Naive thymus-derived CD8-positive, alpha-beta T cell (primary cell): ENCODE measurements around the gene SLC19A1. TPM values are rescaled to one million over a fixed set of nuclear protein-coding genes. Genes with fewer than 3 reads are reported as not detected.
A peak's percentile ranks its signal among the peaks of the same experiment; 100 is the strongest.
"Not testable (repeated sequence)": the region's sequence is repeated elsewhere in the genome, so short reads cannot be mapped to it uniquely, and the experiment has no call there.

Source experiments
- ATAC-seq, 2 donors: fragments of 150-1000 bp; cut with Tn5 transposase in 1 of 2; sonication (Bioruptor Pico), chemical (Tn5 transposase) in 1 of 2; 1 replicate in 1 of 2; 2 replicates in 1 of 2; pipeline ENCODE4 v1.10.0; 2021; ENCODE audit warnings: mild to moderate bottlenecking in 2 of 2, moderate library complexity in 2 of 2
- POLR2A ChIA-PET: fragments of 350-600 bp; sonication (Branson Sonifier 250); formaldehyde crosslinking; loops from one replicate; lab custom pipeline; 2021; ENCODE audit warnings: antibody characterized with exemption; lab: Charles Lee
- DNase-seq, 10 donors: peaks; one replicate each; pipeline versions ENCODE4 v3.0.0 to v3.0.0-alpha.2; 2020 to 2022
- H3K27ac Mint-ChIP-seq, 10 donors: one replicate each; pipeline ENCODE4 v1.8.0; 2020 to 2022; ENCODE audit warnings: mild to moderate bottlenecking in 10 of 10, mixed read lengths in 10 of 10, moderate library complexity in 4 of 10, inconsistent platforms in 1 of 10
- H3K27me3 Mint-ChIP-seq, 5 donors: one replicate each; pipeline ENCODE4 v1.8.0; 2021 to 2022; ENCODE audit warnings: mixed read lengths in 5 of 5
- H3K36me3 Mint-ChIP-seq, 3 donors: one replicate each; pipeline ENCODE4 v1.8.0; 2020 to 2022; ENCODE audit warnings: mixed read lengths in 3 of 3, mild to moderate bottlenecking in 2 of 3, inconsistent platforms in 1 of 3
- H3K4me1 Mint-ChIP-seq, 4 donors: one replicate each; pipeline ENCODE4 v1.8.0; 2021 to 2022; ENCODE audit warnings: mixed read lengths in 4 of 4
- H3K4me3 Mint-ChIP-seq, 10 donors: one replicate each; pipeline ENCODE4 v1.8.0; 2020 to 2022; ENCODE audit warnings: mild to moderate bottlenecking in 10 of 10, mixed read lengths in 10 of 10, moderate library complexity in 6 of 10, inconsistent platforms in 1 of 10
- H3K9me3 Mint-ChIP-seq, 9 donors: one replicate each; pipeline ENCODE4 v1.8.0; 2020 to 2022; ENCODE audit warnings: mixed read lengths in 9 of 9, mild to moderate bottlenecking in 3 of 9, inconsistent platforms in 1 of 9, moderate library complexity in 1 of 9
- polyA plus RNA-seq, 3 donors: library from polyadenylated mRNA; unstranded; fragments of 300-500 nt; fragmentation: Illumina TruSeq; gene quantifications; one replicate each; pipeline ENCODE4 v1.2.3, GENCODE V29; 2021
- total RNA-seq, 8 experiments: library from RNA in 2 of 8; stranded (reverse) in 2 of 8; gene quantifications; one replicate each; pipeline ENCODE4 v1.2.3 and lab custom pipeline; 2021 to 2026

Gene SLC19A1
- total and polyA plus RNA-seq, 5 experiments from 2014 or later: 4.6 to 14.4 (median 10.2) TPM

DNA sequence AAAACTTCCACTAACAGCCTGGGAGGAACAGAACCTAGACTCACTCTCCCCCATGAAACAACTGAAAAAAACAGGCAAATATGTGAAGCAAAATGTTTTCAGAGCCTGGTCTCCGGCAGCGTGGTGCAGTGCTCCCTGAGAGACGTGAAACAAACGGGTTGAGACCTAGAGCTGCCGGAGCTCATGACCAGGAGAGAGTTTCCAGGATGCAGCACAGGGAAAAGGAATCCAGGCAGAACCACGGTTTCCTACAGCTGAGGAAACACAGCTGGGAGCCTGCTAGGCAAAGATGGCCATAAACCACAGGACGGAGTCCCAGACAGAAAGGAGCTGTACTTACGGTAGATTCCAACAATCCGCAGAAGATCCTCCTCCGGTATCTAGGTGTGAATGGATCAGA is 20.2 kb upstream of the SLC19A1 start:
- Mint-ChIP-seq H3K4me3 (no peak overlapping the region), H3K9me3 (peaks cover 0 to 14% (median 3%) of the 10 kb centered on the region in 9 donors), H3K27me3 (peaks cover 0 to 20% (median 3%) of the 10 kb centered on the region in 5 donors), H3K4me1 (no peaks in the 10 kb centered on the region), H3K27ac (no peak overlapping the region), H3K36me3 (no peaks in the 10 kb centered on the region)
- POLR2A ChIA-PET: no interaction called here
- DNase-seq (no peak), ATAC-seq (no peak)

DNA sequence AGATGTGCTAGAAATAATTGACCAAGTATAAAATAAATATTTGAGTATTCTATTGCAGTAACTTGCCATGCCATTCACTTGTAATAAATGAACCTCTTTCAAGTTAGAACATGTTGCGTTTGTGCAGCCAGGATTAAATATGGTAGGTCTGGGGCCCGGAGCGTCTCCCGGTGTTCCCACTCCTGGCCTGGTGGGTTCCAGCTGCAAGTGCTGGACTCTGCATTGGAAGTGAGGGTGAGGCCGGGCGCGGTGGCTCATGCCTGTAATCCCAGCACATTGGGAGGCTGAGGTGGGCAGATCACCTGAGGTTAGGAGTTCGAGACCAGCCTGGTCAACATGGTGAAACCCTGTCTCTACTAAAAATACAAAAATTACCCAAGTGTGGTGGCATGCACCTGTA is 19.0 kb upstream of the SLC19A1 start:
- Mint-ChIP-seq H3K27me3 (peaks cover 0 to 20% (median 3%) of the 10 kb centered on the region in 5 donors), H3K9me3 (peaks cover 0 to 14% (median 3%) of the 10 kb centered on the region in 9 donors)
- DNase-seq, ATAC-seq, H3K4me1 Mint-ChIP-seq, H3K36me3 Mint-ChIP-seq, H3K4me3 Mint-ChIP-seq, H3K27ac Mint-ChIP-seq, POLR2A ChIA-PET: not testable (repeated sequence)

DNA sequence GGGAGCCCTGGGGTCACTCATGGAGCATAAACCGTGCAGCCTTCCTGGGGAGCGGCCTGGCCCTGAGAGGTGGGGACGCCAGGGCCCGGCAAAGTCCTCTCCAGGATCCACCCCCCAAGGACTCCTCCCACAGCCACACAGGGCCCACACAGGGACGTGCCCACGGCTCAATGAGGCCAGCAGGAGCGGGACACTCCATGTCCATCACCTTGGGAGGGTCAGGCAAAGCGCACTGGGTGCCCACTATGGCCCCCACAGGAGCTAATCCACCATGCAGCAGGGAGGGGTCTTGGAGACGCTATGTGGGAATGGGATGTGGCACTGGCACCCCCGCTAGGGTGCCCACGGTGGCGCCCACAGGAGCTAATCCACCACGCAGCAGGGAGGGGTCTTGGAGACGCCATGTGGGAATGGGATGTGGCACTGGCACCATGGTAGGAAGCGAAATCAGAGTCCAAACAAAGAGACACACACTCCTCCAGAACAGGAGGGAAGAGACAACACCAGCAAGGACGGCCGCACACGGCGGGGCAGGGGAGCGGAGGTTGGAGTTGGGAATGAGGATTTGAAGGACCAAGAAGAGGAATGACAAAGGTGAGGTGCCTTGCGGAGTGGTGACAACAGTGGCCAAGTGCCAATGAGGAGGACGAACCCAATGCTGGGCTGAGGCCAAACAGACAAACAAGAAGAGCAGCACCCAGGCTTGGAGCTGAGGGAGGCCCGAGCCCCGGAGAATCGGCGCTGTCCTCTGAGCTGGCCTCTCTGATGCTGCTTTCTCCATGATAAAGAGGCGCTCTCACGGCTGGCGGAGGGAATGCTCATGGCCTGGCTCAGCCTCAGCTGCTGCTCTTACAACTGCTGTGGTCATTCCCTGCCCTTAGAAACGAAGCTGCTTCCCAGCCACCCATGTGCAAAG is 18.1 kb upstream of the SLC19A1 start:
- H3K27me3 Mint-ChIP-seq: peaks cover 0 to 18% (median 3%) of the 10 kb centered on the region in 5 donors
- H3K27ac Mint-ChIP-seq: no peak overlapping the region
- ATAC-seq (no peak), DNase-seq (no peak)
- H3K4me1 Mint-ChIP-seq: peaks cover 0 to 4% (median under 1%) of the 10 kb centered on the region in 4 donors
- POLR2A ChIA-PET: interaction anchor here (1.4 kb wide), 1 partner anchor 13 kb away, joined by 3 read pairs; no protein-coding TSS in a partner anchor
- peaks cover 0 to 14% (median 3%) of the 10 kb centered on the region in 9 donors for H3K9me3 Mint-ChIP-seq
- H3K36me3 Mint-ChIP-seq: no peaks in the 10 kb centered on the region
- no peak overlapping the region for H3K4me3 Mint-ChIP-seq

DNA sequence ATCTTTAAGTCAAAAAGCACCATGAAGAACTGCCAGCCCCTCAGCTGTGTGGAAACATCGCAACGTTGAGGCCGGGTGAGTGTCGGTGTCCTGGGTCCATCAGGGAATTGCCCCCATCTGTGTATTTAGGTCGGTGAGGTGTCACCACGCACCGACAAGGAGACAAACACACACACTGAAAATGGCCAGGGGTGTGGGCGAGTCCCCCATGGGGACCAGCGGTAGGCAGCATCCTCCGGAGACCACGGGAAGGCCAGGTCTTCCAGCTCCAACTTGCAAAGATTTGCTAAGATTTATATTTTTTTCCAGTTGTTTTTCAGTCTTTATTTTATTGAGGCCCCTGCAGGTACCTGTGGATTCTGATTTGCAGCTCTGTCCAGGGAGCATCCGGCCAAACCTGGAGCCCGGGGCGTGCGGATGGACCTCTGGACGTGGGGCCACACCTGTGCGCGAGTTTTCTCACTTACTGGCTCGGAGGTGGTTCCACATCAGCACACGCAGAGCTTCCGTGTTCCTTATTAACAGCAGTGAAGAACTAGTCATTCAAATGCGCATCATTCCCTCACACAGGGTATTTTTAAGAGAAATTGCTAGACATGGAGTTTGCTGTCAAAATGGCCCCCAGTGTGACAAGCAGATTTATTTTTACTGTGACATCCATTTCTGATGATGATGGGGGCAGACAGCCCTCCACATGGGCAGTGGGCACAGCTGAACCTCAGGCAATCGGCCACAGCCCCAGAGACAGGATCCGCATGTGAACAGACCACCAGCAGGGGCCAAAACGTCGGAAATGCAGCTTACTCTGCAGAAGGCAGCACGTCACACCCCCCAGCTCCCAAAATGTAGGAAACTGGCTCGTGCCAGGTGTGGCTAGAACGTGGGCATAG is 17.2 kb upstream of the SLC19A1 start:
- Mint-ChIP-seq H3K27me3 (peaks cover 0 to 15% (median 3%) of the 10 kb centered on the region in 5 donors), H3K27ac (peak overlapping the region in 1 of 10 donors; percentile 53), H3K36me3 (no peaks in the 10 kb centered on the region), H3K4me1 (peaks cover 3 to 7% (median 5%) of the 10 kb centered on the region in 4 donors), H3K9me3 (peaks cover 0 to 14% (median 3%) of the 10 kb centered on the region in 9 donors), H3K4me3 (no peak overlapping the region)
- DNase-seq (no peak), ATAC-seq (no peak)
- POLR2A ChIA-PET: interaction anchor here (1.4 kb wide), 1 partner anchor 14 kb away, joined by 3 read pairs; no protein-coding TSS in a partner anchor

DNA sequence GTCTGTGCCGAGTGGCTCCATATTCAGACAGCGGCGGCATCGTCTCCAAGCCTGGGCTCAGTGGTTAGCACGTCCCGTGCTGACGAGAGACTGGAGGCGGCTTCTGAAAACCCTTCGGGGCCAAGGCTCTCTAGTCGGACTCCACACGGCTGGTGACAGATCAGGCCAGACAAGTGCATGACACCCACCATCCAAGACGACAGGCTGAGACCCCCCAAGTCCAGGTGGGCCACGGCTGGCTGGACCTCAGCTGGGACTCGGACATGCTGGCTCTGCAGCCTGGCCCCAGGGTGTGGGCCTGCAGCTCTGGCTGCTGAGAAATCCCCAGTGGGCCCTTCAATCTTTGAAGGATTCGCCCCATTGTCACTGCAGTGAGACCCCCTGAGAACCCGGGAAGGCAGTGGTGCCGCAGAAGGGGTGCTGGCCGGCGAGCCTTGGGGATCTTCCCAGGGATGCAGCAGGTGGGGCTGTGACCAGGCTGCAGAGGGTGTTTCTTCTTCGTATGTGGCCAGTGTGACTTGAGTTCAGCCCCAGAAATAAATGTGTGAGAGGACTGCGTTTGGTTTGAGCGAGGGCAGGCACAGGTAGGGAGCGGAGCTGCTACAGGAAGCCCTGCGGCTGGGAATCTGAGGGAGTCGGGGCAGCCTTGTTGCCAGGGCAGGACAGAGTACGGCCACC is 15.9 kb upstream of the SLC19A1 start:
- Mint-ChIP-seq H3K4me1 (peaks cover 3 to 11% (median 6%) of the 10 kb centered on the region in 4 donors), H3K4me3 (peak overlapping the region in 1 of 10 donors; percentile 50), H3K9me3 (peaks cover 0 to 8% (median 2%) of the 10 kb centered on the region in 9 donors), H3K27ac (peak overlapping the region in 2 of 10 donors; percentile 10 to 53), H3K36me3 (no peaks in the 10 kb centered on the region), H3K27me3 (peaks cover 0 to 10% (median 3%) of the 10 kb centered on the region in 5 donors)
- DNase-seq (no peak), ATAC-seq (no peak)
- POLR2A ChIA-PET: no interaction called here

DNA sequence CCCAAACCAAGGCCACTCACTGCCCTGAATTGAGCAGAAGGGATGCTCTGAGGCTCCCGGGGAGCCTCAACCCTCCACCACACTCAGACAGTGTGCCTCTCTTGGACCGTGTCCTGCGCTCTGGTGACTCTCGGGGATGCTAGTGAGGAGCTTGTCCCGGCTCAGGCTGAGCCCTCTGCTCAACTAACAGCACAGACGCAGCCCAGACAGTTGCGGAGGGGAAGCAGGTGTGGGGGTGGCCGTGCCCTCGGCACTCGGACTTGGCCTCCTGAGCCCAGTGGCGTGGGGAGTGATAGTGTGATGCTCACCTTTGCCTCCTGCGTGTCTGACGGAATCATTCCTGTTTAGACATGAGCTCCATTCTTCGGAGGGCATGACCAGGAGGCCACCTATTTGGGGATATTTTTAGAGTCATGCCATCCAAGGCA is 15.4 kb upstream of the SLC19A1 start:
- peaks cover 3 to 17% (median 10%) of the 10 kb centered on the region in 4 donors for H3K4me1 Mint-ChIP-seq
- peak overlapping the region in 2 of 10 donors; percentile 29 to 50 for H3K4me3 Mint-ChIP-seq
- H3K9me3 Mint-ChIP-seq: peaks cover 0 to 3% (median 0%) of the 10 kb centered on the region in 9 donors
- H3K36me3 Mint-ChIP-seq: no peaks in the 10 kb centered on the region
- POLR2A ChIA-PET: no interaction called here
- DNase-seq (peak in 1 of 10 donors; percentile 54), ATAC-seq (no peak)
- H3K27me3 Mint-ChIP-seq: peaks cover 0 to 5% (median 2%) of the 10 kb centered on the region in 5 donors
- peak overlapping the region in 3 of 10 donors; percentile 22 to 85 (median 59) for H3K27ac Mint-ChIP-seq

DNA sequence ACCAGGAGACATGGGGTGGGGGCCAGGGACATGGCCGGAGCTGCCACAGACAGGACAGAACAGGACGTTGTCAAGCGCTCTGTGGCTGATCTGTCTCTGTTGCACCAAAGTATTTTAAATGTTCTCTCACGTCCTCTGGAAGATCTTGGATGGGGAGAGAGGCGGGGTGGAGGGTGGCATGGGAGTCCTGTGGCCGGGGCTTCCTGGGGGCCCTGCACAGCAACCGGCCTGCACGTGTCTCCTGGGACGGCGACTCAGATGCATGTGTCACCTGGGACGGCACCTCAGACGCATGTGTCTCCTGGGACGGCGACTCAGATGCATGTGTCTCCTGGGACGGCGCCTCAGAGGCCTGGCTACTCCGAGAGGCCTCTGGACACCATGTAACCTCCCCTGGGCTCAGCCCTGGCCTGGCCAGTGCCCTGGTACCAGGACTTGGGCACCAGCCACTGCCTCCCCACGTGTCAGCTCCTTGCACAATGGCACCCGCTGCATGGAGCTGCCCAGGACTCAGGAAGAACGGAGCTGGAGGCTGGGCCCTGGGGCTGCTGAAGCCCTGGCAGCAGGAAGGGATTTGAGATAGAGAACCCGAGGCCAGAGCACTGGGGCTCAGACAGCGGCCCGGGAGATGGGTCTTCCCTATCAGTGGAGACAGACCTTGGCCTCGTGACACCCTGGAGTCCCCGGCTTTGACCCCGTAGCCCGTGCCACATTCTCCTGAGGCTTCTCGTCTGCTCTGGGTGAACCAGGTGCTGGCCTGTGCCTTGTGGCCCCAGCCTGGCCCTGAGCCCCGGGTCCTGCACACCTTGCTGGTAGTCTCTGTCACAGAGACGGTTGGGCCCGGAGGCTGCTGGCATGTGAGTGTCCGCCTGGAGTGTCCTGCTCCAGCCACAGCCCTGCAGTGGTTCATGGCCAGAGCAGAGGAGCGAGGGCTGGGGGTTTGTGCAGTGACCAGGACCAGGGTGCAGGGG is 14.7 kb upstream of the SLC19A1 start:
- H3K4me1 Mint-ChIP-seq: peaks cover 4 to 22% (median 13%) of the 10 kb centered on the region in 4 donors
- peak in 1 of 10 donors; percentile 57 for DNase-seq
- H3K27me3 Mint-ChIP-seq: peaks cover 0 to 5% (median 2%) of the 10 kb centered on the region in 5 donors
- peak overlapping the region in 6 of 10 donors; percentile 29 to 64 (median 46) for H3K4me3 Mint-ChIP-seq
- H3K27ac Mint-ChIP-seq: peak overlapping the region in 3 of 10 donors; percentile 22 to 85 (median 59)
- H3K9me3 Mint-ChIP-seq: no peaks in the 10 kb centered on the region
- H3K36me3 Mint-ChIP-seq: no peaks in the 10 kb centered on the region
- no peak for ATAC-seq
- POLR2A ChIA-PET: interaction anchor here (1.4 kb wide), 2 partner anchors 12 to 35 kb away, joined by 4 read pairs; no protein-coding TSS in a partner anchor

DNA sequence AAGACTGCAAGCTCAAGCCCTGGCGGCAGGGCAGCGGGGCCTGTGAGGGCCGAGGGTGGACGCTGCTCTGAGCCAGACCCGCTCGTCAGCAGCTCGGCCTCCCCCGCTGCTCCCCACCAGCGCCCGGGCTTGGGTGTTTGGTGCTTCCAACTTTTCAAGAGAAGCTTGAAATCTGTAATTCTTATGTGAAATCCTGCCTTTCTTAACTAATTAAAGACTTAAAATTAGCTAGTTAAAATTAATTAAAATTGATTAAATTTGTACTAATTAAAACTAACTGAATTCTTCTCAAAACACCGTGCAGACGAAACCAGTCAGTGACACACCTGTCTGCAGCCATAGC is 14.0 kb upstream of the SLC19A1 start:
- Mint-ChIP-seq H3K27me3 (peaks cover 0 to 5% (median 2%) of the 10 kb centered on the region in 5 donors), H3K4me3 (peak overlapping the region in 6 of 10 donors; percentile 22 to 72 (median 57)), H3K36me3 (no peaks in the 10 kb centered on the region), H3K27ac (peak overlapping the region in 2 of 10 donors; percentile 22 to 90), H3K9me3 (no peaks in the 10 kb centered on the region), H3K4me1 (peaks cover 9 to 28% (median 20%) of the 10 kb centered on the region in 4 donors)
- no peak for ATAC-seq
- DNase-seq: no peak
- POLR2A ChIA-PET: interaction anchor here (1.4 kb wide), 2 partner anchors 12 to 36 kb away, joined by 4 read pairs; no protein-coding TSS in a partner anchor

DNA sequence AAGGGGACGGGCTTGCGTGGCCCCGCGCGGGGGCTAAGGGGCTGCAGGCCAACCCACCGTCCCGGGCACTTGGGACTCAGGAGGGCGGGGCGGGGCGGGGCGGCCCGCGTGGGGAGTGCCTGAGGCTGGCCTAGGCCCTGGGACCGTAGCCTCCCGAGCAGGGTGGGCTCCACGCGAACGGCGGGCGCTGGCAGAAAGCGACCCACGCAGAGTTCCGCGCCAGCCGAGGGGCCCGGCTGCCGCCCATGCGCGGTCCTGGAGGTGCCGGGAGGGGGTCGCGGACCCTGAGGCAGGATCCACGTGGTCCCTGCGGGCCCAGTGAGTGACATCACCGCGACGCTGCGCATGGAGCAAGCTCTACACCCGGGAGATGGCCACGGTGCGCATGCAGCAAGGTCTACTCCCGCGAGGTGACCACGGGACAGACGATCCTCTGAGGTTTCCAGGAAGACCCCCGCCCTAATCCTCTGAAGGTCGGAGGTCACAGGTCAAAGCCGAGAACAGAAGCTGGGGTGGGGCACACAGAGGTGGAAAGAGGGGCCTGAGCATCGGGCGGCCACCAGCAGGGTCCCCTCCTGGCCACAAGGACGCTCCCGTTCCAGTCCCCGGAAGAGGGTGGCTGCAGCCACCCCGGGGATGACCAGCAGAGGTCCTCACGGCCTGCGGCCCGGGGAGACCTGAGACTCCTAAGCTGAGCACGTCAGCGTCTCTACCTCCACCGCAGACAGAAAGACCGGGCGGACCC is 13.5 kb upstream of the SLC19A1 start:
- H3K4me1 Mint-ChIP-seq: peaks cover 12 to 33% (median 24%) of the 10 kb centered on the region in 4 donors
- H3K4me3 Mint-ChIP-seq: peak overlapping the region in 9 of 10 donors; percentile 39 to 72 (median 59)
- no peaks in the 10 kb centered on the region for H3K9me3 Mint-ChIP-seq
- peaks cover 0 to 5% (median 2%) of the 10 kb centered on the region in 5 donors for H3K27me3 Mint-ChIP-seq
- ATAC-seq (peak; percentile 49 to 57), DNase-seq (peak in 9 of 10 donors; percentile 24 to 69 (median 51))
- H3K27ac Mint-ChIP-seq: peak overlapping the region in 8 of 10 donors; percentile 19 to 90 (median 78)
- POLR2A ChIA-PET: interaction anchor here (0.6 to 1.4 kb wide), 4 partner anchors 11 to 753 kb away, joined by 3 to 4 read pairs (median 4); no protein-coding TSS in a partner anchor
- no peaks in the 10 kb centered on the region for H3K36me3 Mint-ChIP-seq

DNA sequence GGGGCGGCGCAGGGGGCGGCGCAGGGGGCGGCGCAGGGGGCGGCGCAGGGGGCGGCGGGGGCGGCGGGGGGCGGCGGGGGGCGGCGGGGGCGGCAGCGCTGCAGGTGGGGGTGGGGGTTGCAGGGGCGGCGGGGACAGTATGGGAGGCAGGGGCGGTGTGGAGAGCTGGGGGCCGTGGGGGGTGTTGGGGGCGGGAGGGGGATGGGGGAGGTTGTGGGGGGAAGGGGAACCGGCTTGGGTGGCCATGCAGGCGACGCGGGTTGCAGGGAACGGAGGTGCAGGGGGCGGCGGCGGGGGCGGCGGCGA is 13.0 kb upstream of the SLC19A1 start:
- Mint-ChIP-seq H3K27ac (no peak overlapping the region), H3K9me3 (no peaks in the 10 kb centered on the region), H3K4me1 (peaks cover 16 to 38% (median 29%) of the 10 kb centered on the region in 4 donors), H3K27me3 (peaks cover 0 to 3% (median 0%) of the 10 kb centered on the region in 5 donors), H3K4me3 (peak overlapping the region in 2 of 10 donors; percentile 55 to 97), H3K36me3 (no peaks in the 10 kb centered on the region)
- no peak for DNase-seq
- POLR2A ChIA-PET: interaction anchor here (0.6 to 1.4 kb wide), 3 partner anchors 11 to 753 kb away, joined by 3 to 4 read pairs (median 3); no protein-coding TSS in a partner anchor
- ATAC-seq: no peak
